CD4-positive, alpha-beta memory T cell (primary cell): ENCODE data around the gene CD244. TPM values are rescaled to one million over a fixed set of nuclear protein-coding genes. Genes with fewer than 3 reads are reported as not detected.
"Not testable (repeated sequence)": the region's sequence is repeated elsewhere in the genome, so short reads cannot be mapped to it uniquely, and the experiment has no call there.

Source experiments
- CTCF ChIA-PET: fragments of 350-600 bp; sonication (Branson Sonifier 250); formaldehyde crosslinking; loops from one replicate; lab custom pipeline; 2021; ENCODE audit warnings: inconsistent platforms; ENCODE audit not compliant: partially characterized antibody; lab: Charles Lee
- POLR2A ChIA-PET: fragments of 350-600 bp; sonication (Branson Sonifier 250); formaldehyde crosslinking; loops from one replicate; lab custom pipeline; 2021; ENCODE audit not compliant: partially characterized antibody; lab: Charles Lee
- DNase-seq, 5 donors: peaks; one replicate each; pipeline versions ENCODE4 v3.0.0 to v3.0.0-alpha.2; 2020 to 2022; ENCODE audit warnings: mixed read lengths in 1 of 5
- H3K27ac ChIP-seq: one replicate; pipeline ENCODE4 v1.7.0; 2013; ENCODE audit warnings: low read depth, low read length
- H3K27me3 ChIP-seq: 2 replicates; pipeline ENCODE4 v1.7.0; 2013; ENCODE audit warnings: mild to moderate bottlenecking, low read length, moderate library complexity; ENCODE audit not compliant: insufficient read depth
- H3K36me3 ChIP-seq: 2 replicates; pipeline ENCODE4 v1.7.0; 2013; ENCODE audit warnings: mild to moderate bottlenecking, low read length, moderate library complexity; ENCODE audit not compliant: insufficient read depth
- H3K4me1 ChIP-seq: 2 replicates; pipeline ENCODE4 v1.7.0; 2013; ENCODE audit warnings: mild to moderate bottlenecking, low read length, moderate library complexity; ENCODE audit not compliant: insufficient read depth
- H3K4me3 ChIP-seq, 2 donors: one replicate each; pipeline ENCODE4 v1.7.0; 2013; ENCODE audit warnings: low read length in 2 of 2, mild to moderate bottlenecking in 1 of 2
- H3K9me3 ChIP-seq, 2 donors: one replicate each; pipeline ENCODE4 v1.7.0; 2013; ENCODE audit warnings: low read length in 2 of 2, control low read depth in 1 of 2; ENCODE audit not compliant: control insufficient read depth in 1 of 2
- H3K27ac Mint-ChIP-seq, 7 donors: one replicate each; pipeline ENCODE4 v1.8.0; 2020 to 2021; ENCODE audit warnings: mixed read lengths in 7 of 7, mild to moderate bottlenecking in 6 of 7, inconsistent platforms in 3 of 7, moderate library complexity in 3 of 7
- H3K27me3 Mint-ChIP-seq, 2 donors: one replicate each; pipeline ENCODE4 v1.8.0; 2020 to 2021; ENCODE audit warnings: mixed read lengths in 2 of 2
- H3K36me3 Mint-ChIP-seq, 2 donors: one replicate each; pipeline ENCODE4 v1.8.0; 2020 to 2021; ENCODE audit warnings: mixed read lengths in 2 of 2, inconsistent platforms in 1 of 2, mild to moderate bottlenecking in 1 of 2
- H3K4me1 Mint-ChIP-seq, 4 donors: one replicate each; pipeline ENCODE4 v1.8.0; 2020 to 2021; ENCODE audit warnings: mixed read lengths in 4 of 4, mild to moderate bottlenecking in 1 of 4
- H3K4me3 Mint-ChIP-seq, 8 donors: one replicate each; pipeline ENCODE4 v1.8.0; 2020 to 2021; ENCODE audit warnings: mixed read lengths in 8 of 8, mild to moderate bottlenecking in 7 of 8, moderate library complexity in 6 of 8, inconsistent platforms in 3 of 8
- H3K9me3 Mint-ChIP-seq, 8 donors: one replicate each; pipeline ENCODE4 v1.8.0; 2020 to 2021; ENCODE audit warnings: mixed read lengths in 8 of 8, mild to moderate bottlenecking in 5 of 8, inconsistent platforms in 3 of 8, moderate library complexity in 1 of 8
- intact Hi-C: fragments of 100-400 bp; cut with micrococcal nuclease; formaldehyde crosslinking; loops from one replicate; pipeline ENCODE4 v1.15.1; 2023
- polyA plus RNA-seq, 2 donors: library from polyadenylated mRNA; unstranded; fragments of 300-500 nt; fragmentation: Illumina TruSeq; gene quantifications; one replicate each; pipeline ENCODE4 v1.2.3, GENCODE V29; 2021
- total RNA-seq, 2 experiments: library from RNA; stranded (reverse); gene quantifications; one replicate each; pipeline ENCODE4 v1.2.3, GENCODE V29; 2021

Gene CD244
- total and polyA plus RNA-seq, 4 experiments from 2014 or later = 0.93 to 0.95 TPM; not detected in 2

GRCh38 chr1:160867651-160868050 lies 5.0 kb upstream of the CD244 start:
- H3K27ac Mint-ChIP-seq, H3K36me3 ChIP-seq, H3K4me3 Mint-ChIP-seq, H3K4me3 ChIP-seq, POLR2A ChIA-PET, DNase-seq, H3K27me3 Mint-ChIP-seq, intact Hi-C loops, H3K36me3 Mint-ChIP-seq, H3K27me3 ChIP-seq, CTCF ChIA-PET, H3K27ac ChIP-seq, H3K9me3 ChIP-seq, H3K4me1 ChIP-seq, H3K9me3 Mint-ChIP-seq: not testable (repeated sequence)
- H3K4me1 Mint-ChIP-seq = peaks cover 0 to 11% (median 10%) of the 10 kb centered on the region in 4 donors

- intact Hi-C loops = no loop called here
- Mint-ChIP-seq H3K36me3 (no peaks in the 10 kb centered on the region), H3K9me3 (no peaks in the 10 kb centered on the region), H3K27me3 (no peaks in the 10 kb centered on the region), H3K4me1 (peaks cover 5 to 17% (median 12%) of the 10 kb centered on the region in 4 donors), H3K27ac (no peak overlapping the region), H3K4me3 (no peak overlapping the region)
- no peaks in the 10 kb centered on the region for H3K27me3 ChIP-seq
- CTCF ChIA-PET = interaction anchor here (0.5 to 1.1 kb wide), 2 partner anchors 32 to 275 kb away, joined by 3 to 4 read pairs; no protein-coding TSS in a partner anchor
- POLR2A ChIA-PET = no interaction called here
- H3K36me3 ChIP-seq = no peaks in the 10 kb centered on the region
- no peak overlapping the region for H3K27ac ChIP-seq
- H3K4me3 ChIP-seq = no peak overlapping the region
- H3K9me3 ChIP-seq = no peaks in the 10 kb centered on the region
- DNase-seq = no peak
- peaks cover 12% of the 10 kb centered on the region for H3K4me1 ChIP-seq
These were observed 4.1 kb upstream of the CD244 start for GRCh38 chr1:160866695-160867260.

- H3K4me3 ChIP-seq = no peak overlapping the region
- no peak for DNase-seq
- no peaks in the 10 kb centered on the region for H3K27me3 ChIP-seq
- ChIA-PET CTCF (interaction anchor here (0.5 to 1.4 kb wide), 3 partner anchors 30 to 276 kb away, joined by 3 to 4 read pairs (median 4); no protein-coding TSS in a partner anchor), POLR2A (no interaction called here)
- intact Hi-C loops = no loop called here
- peaks cover 12% of the 10 kb centered on the region for H3K4me1 ChIP-seq
- H3K9me3 Mint-ChIP-seq = no peaks in the 10 kb centered on the region
- H3K9me3 ChIP-seq = no peaks in the 10 kb centered on the region
- H3K4me3 Mint-ChIP-seq = no peak overlapping the region
- H3K4me1 Mint-ChIP-seq = peaks cover 5 to 17% (median 12%) of the 10 kb centered on the region in 4 donors
- no peak overlapping the region for H3K27ac ChIP-seq
- H3K27me3 Mint-ChIP-seq = no peaks in the 10 kb centered on the region
- H3K36me3 Mint-ChIP-seq = no peaks in the 10 kb centered on the region
- H3K27ac Mint-ChIP-seq = no peak overlapping the region
- no peaks in the 10 kb centered on the region for H3K36me3 ChIP-seq
These were observed 3.5 kb upstream of the CD244 start for GRCh38 chr1:160866001-160866694.

- Histone ChIP-seq H3K36me3 (no peaks in the 10 kb centered on the region), H3K27me3 (no peaks in the 10 kb centered on the region), H3K9me3 (no peaks in the 10 kb centered on the region), H3K4me1 (peaks cover 12% of the 10 kb centered on the region), H3K4me3 (no peak overlapping the region), H3K27ac (no peak overlapping the region)
- Mint-ChIP-seq H3K27me3 (no peaks in the 10 kb centered on the region), H3K9me3 (no peaks in the 10 kb centered on the region), H3K4me1 (peaks cover 5 to 23% (median 12%) of the 10 kb centered on the region in 4 donors), H3K36me3 (no peaks in the 10 kb centered on the region), H3K4me3 (no peak overlapping the region), H3K27ac (no peak overlapping the region)
- DNase-seq = no peak
- ChIA-PET CTCF (interaction anchor here (0.7 to 1.4 kb wide), 2 partner anchors 30 to 1035 kb away, joined by 3 to 4 read pairs; no protein-coding TSS in a partner anchor), POLR2A (no interaction called here)
- intact Hi-C loops = no loop called here
These were observed 2.6 kb upstream of the CD244 start for GRCh38 chr1:160865337-160865736.

- Histone ChIP-seq H3K4me1 (peaks cover 12% of the 10 kb centered on the region), H3K27me3 (no peaks in the 10 kb centered on the region), H3K27ac (no peak overlapping the region), H3K9me3 (no peaks in the 10 kb centered on the region), H3K4me3 (no peak overlapping the region), H3K36me3 (no peaks in the 10 kb centered on the region)
- intact Hi-C loops = no loop called here
- CTCF ChIA-PET = interaction anchor here (1.0 kb wide), 1 partner anchor 27 kb away, joined by 3 read pairs; no protein-coding TSS in a partner anchor
- no peaks in the 10 kb centered on the region for H3K36me3 Mint-ChIP-seq
- no peaks in the 10 kb centered on the region for H3K27me3 Mint-ChIP-seq
- no peak overlapping the region for H3K27ac Mint-ChIP-seq
- H3K4me1 Mint-ChIP-seq = peaks cover 5 to 25% (median 13%) of the 10 kb centered on the region in 4 donors
- POLR2A ChIA-PET = interaction anchor here (0.7 kb wide), 1 partner anchor 132 kb away, joined by 3 read pairs; no protein-coding TSS in a partner anchor
- DNase-seq = no peak
- no peak overlapping the region for H3K4me3 Mint-ChIP-seq
- H3K9me3 Mint-ChIP-seq = no peaks in the 10 kb centered on the region
These were observed 1.5 kb upstream of the CD244 start for GRCh38 chr1:160864173-160864572.

GRCh38 chr1:160863774-160864131 lies 1.1 kb upstream of the CD244 start:
- ChIA-PET CTCF (interaction anchor here (1.0 kb wide), 1 partner anchor 26 kb away, joined by 3 read pairs; no protein-coding TSS in a partner anchor), POLR2A (no interaction called here)
- Mint-ChIP-seq H3K36me3 (no peaks in the 10 kb centered on the region), H3K27ac (peak overlapping the region in 1 of 7 donors; percentile 63), H3K9me3 (no peaks in the 10 kb centered on the region), H3K27me3 (no peaks in the 10 kb centered on the region), H3K4me1 (peaks cover 5 to 25% (median 15%) of the 10 kb centered on the region in 4 donors), H3K4me3 (peak overlapping the region in 1 of 8 donors; percentile 30)
- Histone ChIP-seq H3K36me3 (no peaks in the 10 kb centered on the region), H3K27me3 (no peaks in the 10 kb centered on the region), H3K4me3 (no peak overlapping the region), H3K27ac (no peak overlapping the region), H3K9me3 (no peaks in the 10 kb centered on the region), H3K4me1 (peaks cover 12% of the 10 kb centered on the region)
- intact Hi-C loops = no loop called here
- no peak for DNase-seq

GRCh38 chr1:160863061-160863773 lies 530 bp upstream of the CD244 start:
- Mint-ChIP-seq H3K4me3 (peak overlapping the region in 4 of 8 donors; percentile 30 to 67 (median 38)), H3K9me3 (no peaks in the 10 kb centered on the region), H3K4me1 (peaks cover 5 to 25% (median 15%) of the 10 kb centered on the region in 4 donors), H3K36me3 (no peaks in the 10 kb centered on the region), H3K27ac (peak overlapping the region in 4 of 7 donors; percentile 29 to 77 (median 60)), H3K27me3 (no peaks in the 10 kb centered on the region)
- Histone ChIP-seq H3K4me3 (no peak overlapping the region), H3K36me3 (no peaks in the 10 kb centered on the region), H3K27ac (no peak overlapping the region), H3K4me1 (peaks cover 12% of the 10 kb centered on the region), H3K27me3 (no peaks in the 10 kb centered on the region), H3K9me3 (no peaks in the 10 kb centered on the region)
- intact Hi-C loops = no loop called here
- POLR2A ChIA-PET = no interaction called here
- DNase-seq = no peak
- CTCF ChIA-PET = interaction anchor here (0.6 to 1.7 kb wide), 4 partner anchors 14 to 127 kb away, joined by 3 to 10 read pairs (median 3); partner anchors contain the start of gene ITLN1
